ENCODE results near the gene ZDHHC1.
"Not testable (repeated sequence)": the region's sequence is repeated elsewhere in the genome, so short reads cannot be mapped to it uniquely, and the experiment has no call there.

ZDHHC1 gene

DNA sequence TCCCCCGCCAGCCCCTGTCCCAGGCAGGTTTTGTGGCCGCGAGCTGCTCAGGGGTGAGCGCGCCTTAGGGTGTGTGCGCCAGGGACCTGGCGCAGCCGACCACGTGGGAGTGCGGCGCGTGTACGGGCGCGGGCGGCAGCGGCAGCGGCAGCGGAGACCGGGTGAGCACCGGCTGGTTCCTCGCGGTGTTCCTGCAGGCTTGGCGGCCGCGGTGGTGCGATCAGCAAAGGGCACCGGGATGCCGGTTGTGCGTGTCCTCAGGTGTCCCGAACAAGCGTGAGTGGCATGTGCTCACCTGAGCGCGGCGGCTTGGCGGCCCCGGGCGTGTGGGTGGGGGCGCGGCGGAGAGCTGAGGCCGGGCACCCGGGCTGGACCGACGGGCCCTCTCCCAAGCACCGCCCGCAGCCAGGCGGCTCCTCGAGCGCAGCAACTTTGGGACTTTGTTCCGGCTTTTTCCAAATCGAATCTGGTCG lies 14.3 kb upstream of the ZDHHC1 start:
- no peak for DNase-seq

DNA sequence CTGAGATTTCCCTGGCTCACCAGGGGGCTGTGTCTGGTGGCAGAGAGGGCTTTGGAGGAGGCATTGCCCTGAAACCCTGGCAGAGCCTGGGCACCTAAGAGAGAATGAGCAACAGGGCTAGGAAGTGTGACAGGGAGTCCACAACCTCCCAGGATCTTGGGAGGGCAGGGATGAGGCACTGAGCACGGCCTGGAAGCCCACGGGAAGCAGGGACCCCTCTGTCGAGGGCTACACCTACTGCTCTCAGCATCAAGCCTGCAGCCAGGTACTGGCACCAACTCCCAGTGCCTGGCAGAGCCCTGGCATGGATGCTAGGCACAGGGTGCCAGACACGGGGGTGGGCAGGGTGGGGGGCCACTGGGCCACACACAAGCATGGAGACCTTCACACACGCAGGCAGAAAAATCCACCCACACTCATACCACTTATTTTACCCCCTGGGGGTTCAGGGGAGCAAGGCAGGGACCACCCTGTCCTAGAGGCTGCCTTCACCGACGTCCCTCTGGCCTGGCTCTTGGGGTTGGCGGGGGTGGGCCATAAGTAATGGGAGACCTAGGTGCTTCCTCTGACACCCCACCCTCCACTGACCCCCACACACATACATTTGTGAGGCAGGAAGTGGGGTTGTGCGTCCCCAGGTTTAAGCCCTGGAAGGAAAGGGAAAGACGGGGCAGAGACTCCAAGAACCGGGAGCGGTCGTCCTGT lies 13.7 kb upstream of the ZDHHC1 start:
- no peak for DNase-seq

DNA sequence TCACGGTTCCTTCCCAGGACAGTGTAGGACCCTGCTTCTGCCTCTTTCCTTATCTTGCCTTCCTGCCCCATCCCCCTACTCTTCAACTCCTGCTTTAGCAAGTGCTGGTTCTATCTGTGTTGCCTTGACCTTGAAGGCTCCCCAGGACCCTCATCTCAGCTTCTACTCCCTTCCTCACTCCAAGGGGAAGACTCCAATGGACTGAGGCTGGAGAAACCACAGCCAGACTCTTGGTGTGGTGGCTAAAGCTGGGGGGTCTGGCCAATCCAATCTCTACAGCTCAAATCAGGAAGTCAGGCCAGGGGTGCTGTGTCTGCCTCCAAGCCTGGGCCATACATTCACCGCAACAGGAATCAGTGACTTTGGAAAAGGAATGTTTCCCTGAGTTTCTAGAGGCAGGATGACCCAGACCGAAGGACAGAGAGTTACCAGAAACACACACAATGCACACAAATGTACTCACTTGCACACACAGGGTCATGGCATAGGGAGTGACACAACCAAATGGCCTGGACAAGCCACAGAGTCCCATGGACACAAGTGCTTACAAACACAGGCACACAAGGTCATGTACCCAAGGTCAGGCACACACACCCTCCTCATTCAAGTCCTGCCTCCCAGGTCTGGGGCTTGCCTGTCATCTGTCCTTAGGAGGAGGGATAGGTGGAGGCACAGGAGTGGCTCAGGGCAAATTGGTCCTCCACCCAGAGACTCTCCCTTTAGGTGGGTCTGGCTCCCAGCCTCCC lies 12.9 kb upstream of the ZDHHC1 start:
- DNase-seq, result no peak

DNA sequence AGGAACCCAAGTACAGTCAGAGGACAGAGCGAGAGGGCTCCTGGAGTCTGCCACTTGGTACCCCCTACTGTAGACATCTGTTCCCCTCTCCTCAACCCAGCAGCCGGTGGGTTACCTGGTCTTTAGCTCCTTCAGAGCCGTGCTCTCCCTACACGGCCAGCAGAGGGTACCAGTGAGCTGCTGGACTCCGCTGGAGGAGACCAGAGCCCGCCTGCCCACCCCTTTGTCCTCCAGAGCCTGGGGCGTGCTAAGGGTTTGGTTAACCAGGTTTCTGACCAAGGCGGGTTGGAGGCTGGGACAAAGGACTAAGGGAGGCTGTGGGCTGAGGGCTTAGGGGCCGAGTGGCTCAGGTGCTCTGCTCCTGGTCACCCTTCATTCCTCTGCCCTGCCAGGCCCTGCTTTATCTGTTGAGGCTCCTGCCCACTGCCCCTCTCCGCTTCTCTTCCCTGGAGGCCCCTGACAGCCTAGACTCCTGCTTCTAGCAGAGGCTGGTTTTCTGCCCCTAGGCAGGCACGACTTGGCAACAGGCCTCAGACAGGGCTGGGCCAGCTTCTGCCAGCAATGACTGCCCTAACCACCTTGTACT lies 12.0 kb upstream of the ZDHHC1 start:
- peak in 1 of 2 experiments; percentile 11 for DNase-seq

DNA sequence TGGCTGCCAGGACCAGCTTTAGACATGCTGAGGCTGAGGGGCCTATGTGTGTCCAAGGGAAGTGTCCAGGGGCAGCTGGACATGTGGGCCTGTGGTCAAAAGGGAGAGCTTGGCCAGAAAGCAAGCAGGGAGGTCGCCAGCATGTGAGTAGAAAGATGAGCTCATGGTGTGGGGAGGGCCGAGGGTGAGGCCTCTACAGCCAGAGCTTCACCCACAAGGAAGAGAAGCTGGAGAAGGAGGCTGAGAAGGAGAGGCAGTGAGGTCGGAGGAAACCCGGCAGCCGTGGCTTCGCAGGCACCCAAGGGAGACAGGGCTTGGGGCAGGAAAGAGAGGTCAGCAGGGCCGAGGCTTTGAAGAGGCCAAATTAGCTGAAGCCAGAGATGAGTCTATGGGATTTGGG lies 10.7 kb upstream of the ZDHHC1 start:
- no peak for DNase-seq

DNA sequence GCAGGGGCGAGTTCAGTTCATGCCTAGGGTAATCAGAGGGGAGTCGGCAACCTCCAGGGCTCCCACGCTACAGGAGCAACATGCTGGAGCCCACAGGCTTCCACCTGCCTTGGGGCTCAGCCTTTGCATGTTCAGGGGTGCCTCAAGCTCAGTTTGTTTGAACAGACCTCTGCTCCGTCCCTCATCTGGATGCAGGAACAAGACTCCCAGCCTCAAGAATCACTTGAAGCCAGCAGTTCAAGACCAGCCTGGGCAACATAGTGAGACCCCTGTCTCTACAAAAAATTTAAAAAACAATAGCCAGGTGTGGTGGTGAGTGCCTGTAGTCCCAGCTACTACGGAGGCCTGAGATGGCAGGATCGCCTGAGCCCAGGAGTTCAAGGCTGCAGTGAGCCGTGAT lies 9.7 kb upstream of the ZDHHC1 start:
- no peak for DNase-seq

DNA sequence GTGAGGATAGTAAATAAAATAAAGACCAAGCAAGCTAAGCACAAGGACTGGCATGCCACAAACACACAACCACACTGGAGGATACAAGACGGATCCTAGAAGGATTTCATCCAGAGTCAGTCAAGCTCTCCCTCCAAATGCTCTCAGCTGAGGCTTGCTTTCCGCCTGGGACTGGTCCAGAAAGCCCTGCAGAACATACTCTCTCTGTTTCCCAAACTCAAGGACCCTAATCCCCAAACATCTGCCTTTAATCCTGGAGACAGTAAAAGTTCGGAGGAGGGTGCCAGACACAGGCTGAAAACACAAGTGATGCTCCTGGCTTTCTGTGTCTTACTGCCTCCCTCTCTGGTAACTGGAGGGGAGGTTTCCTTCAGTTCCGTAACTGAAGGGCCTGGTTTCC lies 9.3 kb upstream of the ZDHHC1 start:
- DNase-seq, result no peak

DNA sequence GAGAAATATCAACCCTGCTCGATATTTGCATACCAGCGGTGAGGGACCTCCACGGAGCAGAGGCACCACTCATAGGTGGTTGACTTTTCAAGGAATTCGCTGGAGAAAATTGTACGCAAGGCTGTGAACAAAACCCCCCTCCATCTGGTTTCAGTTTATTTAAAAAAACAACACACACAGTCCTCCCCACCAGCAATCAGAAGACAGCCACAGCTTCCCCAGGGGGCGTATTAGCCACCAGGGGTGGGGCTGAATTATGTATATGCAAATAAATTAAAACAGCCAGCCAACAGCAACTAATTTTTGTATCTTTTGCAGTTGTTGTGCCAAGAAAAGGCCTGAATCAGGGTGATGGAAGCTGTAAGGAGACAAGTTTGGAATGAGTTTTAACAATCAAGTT lies 8.8 kb upstream of the ZDHHC1 start:
- no peak for DNase-seq

DNA sequence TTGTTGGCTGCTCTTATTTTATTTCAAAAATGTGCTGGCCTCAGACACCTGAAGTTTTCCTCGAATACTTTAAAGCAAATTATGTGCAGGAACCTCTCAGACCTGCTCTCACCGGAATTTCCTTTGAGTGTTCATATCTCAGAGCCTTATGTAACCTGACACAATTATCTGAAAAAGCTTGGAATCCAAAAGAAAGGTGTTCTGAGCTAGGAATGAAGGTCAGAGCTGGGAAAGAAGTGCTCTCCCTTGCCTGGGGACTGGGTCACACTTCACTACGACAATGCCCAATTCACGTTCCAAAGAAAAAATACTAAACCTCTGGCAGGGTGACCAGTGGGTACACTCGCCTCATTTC lies 8.0 kb upstream of the ZDHHC1 start:
- DNase-seq, result no peak

DNA sequence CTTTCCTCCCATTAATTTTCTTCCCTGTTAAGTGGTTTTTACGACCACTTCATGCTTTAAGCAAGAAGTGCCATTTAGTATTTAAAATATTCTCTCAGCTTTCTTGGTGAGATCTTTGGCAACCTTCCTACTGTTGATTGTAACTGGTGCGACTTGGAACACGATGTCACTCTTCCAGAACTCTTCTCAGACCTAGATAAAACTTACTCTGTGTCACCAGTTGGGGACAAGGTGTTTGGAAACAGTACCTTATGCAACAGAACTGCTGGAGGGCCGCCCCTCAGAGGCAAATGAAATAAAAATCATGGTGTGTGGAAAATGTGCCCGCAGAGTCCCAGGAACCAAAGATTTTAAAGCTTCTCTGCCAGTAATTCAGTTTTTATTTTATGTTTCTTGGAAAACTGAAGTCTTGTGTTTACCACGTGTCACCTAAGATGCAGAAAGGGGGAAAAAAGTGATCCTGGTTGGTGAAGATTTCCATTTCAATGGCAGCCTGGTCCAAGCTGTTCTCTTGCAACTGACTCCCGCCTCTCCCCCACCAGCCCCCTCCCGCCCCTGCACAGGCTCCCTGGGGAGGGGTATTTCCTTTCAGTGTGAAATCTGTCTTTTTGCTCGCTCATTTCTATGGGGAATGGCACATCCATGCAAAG lies 7.5 kb upstream of the ZDHHC1 start:
- no peak for DNase-seq

DNA sequence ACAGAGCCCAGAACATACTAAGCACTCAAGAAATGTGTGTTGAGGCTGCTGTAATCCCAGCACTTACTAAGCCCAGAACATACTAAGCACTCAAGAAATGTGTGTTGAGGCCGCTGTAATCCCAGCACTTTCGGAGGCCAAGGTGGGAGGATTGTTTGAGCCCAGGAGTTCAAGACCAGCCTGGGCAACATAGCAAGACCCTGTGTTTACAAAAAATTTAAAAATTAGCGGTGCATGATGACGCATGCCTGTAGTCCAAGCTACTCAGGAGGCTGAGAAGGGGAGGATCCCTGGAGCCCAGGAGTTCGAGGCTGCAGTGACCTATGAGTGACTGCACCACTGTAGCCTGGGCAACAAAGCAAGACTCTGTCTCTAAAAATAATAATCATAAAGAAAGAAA lies 6.7 kb upstream of the ZDHHC1 start:
- no peak for DNase-seq

DNA sequence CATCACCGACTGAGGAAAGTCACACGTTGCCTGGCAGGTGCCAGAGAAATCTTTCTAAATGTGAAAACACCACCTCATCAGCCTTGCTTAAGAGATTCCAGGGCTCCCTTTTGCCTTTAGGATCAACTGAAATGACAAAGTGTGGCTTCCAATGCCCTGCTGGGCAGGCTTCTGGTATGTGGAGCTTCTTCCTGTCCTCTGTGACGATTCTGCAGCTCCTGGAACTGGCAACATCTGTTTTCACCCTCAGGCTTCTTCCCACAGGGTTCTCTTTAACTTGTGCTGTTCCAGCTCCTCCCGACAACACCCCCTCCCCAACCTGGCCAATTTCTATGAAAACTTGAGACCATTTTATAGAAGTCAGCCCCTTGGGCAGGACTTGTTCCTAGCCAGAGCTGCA lies 4.8 kb upstream of the ZDHHC1 start:
- DNase-seq, result no peak

DNA sequence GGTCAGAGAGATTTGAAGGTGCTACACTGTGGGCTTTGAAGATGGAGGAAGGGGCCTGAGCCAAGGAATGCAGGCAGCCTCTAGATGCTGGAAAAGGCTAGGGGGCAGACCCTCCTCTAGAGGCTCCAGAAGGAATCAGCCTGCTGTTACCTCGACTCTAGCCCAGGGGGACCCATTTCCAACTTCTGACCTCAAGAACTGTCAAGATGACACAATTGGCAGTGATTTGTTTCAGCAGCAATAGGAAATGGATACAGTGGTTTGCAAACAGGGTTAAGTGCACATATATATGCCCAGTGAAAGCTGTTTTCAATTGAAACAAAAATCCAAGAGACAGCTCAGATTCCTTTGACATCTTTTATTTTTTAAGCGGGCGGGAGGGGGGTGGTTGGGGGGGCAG lies 3.7 kb upstream of the ZDHHC1 start:
- DNase-seq, result no peak

DNA sequence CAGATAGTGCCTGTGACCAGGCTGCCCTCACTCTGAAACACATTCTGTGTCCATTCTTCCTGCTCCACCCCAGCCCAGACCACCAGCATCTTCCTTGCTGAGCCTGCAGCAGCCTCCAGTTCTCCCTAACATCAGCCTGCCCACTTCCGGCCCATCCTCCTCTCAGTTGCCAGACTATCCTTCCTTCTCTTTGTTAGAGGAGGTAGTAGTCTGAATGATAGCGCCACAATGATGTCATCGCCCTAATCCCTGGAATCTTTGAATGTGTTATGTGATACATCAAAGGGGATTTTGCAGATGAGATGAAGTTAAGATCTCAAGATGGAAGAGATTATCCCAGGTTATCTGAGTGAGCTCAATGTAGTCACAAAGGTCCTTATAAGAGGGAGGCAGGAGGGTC lies 3.2 kb upstream of the ZDHHC1 start:
- no peak for DNase-seq

DNA sequence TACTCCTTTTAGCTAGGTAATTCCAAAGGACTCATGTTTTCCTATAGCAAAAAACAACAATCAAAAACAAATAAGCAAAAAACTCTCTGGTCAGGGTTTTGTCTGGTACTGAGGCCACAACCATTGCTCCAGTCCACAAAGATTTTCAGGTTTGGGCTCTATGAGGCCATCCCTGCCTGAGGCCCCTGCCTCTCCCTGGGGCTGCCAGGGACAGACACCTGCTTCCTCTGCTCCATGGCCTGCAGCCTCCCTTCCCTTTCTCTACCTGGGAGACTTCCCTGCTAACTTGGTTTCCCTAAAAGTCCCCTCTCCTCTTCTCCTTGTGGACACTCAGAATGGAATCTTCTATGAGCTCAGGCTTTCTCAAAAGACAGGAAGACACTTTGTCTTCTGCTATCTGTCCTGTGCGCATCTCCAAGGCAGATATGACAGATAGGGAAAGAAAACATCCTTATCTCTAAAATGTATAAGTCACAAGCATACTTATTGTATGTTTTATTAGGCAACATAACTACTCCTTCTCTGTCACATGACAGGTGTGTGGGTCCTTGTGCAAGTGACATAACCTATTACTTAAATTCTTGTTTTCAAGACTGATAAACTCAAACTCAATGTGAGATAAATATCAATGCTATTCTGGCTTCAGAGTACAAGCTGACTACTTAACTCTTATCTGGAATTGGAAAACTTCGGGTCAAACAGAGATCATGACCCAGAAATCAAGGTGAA lies 1.2 kb upstream of the ZDHHC1 start:
- DNase-seq, result no peak

DNA sequence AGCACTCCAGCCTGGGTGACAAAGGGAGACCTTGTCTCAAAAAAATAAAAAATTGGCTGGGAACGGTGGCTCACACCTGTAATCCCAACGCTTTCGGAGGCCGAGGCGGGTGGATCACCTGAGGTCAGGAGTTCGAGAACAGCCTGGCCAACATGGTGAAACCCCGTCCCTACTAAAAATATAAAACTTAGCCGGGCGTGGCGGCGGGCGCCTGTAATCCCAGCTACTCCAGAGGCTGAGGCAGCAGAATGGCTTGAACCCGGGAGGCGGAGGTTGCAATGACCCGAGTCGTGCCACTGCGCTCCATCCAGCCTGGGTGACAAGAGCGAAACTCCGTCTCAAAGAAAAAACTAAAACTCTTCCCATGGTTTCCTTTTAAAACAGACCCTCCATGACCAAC lies 856 bp downstream of the ZDHHC1 start:
- not testable (repeated sequence) for DNase-seq

DNA sequence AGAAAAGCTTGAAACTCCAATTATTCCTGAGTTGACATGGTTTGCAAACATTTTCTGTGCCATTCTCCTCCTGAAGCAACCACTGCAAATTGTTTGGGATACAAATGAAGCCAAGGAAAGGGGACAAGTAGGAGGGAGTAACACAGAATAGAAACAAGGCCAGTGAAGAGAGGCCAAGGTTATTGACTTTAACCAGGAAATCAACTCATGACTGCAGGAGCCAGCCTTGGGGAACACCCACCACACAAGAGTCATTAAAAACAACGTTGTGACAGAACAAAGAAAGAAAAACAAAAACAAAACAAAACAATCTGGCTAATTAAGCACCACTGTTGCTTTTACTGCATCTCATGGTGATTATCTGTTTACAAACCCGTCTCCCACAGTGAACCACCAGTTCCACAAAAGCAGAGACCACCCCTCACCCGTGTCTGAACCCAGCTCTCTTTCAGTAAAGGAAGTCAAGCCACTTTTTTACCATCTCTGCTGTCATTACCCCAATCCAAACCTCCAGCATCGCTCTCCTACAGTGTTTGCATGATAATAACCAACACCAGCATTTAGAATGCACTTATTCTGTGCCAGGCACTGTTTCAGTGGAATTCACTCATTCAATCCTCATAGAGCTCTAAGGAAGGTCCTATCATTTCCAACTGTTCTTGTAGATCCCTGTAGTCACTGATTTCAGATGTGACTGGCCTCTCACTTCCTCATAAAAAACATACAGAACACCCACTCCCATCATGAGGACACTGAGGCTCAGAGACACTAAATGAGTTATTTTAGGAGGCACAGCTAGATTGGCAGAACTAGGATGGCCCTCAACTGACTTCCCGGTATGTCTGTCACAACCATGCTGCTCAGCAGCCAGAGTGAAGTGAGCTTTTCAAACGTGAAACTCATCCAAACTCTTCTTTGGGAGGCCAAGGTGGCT lies 2.0 kb downstream of the ZDHHC1 start:
- no peak for DNase-seq

DNA sequence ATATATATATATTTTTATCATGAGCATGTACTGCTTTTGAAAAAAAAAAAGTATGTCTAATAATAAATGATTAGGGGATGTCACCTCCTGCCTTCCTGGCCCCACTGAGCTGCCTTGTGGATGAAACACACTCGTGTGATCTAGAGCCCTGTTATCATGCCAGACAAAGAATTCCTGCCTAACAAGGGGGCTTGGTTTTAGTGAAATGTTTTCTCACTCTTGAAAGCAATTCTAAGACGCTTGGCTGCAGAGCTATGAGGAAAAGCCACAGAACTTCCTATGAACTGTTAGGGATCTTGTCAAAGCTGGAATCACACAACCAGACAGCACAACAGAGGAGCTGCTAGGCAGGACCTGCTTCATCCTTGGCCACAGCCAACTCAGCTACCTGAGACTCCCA lies 4.0 kb downstream of the ZDHHC1 start:
- DNase-seq, result no peak

DNA sequence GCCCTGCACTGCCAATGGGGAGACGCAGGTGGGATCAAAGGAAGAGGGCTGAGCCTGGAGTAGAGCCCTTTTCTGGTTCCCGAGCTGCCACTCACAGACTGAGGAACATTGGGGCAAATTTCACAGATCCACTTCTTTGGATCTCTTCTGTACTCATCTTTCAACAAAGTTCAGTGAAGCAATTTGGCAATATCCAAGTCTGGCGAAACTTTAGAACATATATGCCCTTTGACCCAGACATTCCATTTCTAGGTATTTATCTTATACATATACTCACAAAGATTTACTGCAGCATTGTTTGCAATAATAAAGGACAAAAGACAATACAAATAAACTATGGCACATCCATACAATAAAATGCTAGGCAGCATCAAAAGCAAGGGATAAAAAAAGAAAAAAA lies 4.9 kb downstream of the ZDHHC1 start:
- no peak for DNase-seq

DNA sequence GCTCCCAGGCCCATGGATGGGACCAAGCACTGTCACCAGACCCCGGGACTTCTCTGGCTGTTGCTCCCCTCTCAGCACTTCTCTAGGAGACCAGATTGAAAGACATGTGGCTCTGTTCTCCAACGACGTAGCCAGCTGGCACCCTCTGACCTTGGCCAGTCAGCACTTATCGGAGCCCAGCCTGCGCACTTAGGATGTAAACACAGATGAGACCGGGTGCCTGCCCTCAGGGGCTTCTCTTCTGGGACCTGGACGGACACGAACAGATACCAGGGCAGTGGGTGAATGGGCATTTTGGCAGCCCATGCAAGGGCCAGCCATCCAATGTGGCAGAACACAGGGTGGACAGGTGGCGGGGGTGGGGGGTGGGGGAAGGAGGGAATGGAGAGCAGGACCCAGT lies 6.6 kb downstream of the ZDHHC1 start:
- DNase-seq, result no peak

DNA sequence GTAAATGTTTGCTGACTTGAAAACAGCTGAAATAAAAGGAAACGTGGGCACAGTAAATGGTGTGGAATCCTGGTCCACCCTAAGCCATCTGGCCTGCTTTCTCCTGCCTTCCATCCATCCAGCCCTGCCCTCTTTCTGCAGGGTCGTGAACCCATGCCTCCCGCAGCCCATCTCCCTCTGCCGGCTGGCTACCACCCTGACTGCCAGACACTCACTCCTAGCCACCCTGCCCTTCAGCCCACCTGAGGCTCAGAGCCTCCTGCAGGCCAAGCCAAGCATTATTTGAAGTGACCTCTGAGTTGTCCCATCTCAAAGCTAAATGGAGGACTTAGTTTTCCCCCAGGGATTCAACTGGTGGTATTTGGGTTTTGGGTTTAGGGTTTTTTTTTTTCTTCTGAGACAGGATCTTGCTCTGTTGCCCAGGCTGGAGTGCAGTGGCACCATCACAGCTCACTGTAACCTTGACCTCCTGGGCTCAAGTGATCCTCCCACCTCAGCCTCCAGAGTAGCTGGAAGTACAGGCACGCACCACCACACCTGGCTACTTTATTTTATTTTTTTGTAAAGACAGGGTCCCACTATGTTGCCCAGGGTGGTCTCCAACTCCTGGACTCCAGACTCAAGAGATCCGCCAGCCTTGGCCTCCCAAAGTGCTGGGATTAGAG lies 8.4 kb downstream of the ZDHHC1 start:
- no peak for DNase-seq
